ENCODE results near the gene REV1.

REV1 gene

DNA sequence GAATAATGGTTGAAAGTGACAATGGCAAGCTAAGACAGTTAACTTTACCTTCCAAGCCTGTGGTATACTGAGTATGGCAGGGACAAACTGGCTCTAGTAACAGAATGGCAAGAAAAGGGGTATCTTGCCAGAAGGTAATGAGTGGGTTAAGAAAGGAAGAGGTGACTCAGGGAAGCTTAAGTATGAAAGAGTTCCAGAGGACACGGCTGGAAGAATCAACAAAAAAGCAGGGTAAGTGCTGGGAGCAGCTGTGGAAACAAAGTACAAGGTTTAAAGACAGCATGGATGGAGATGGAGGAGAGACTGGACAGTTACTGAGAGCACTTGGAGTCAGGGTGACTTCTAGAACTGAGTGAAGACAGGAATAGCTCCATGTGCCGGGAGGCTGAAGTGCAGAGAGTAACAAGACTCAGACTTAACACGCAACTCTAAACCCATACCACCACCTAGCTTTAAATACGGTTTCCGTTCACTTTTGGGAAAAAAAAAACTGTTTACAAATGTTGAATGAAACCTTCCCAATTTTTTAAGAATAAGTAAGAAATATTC is 69.0 kb downstream of the REV1 start:
- H3K4me3 Mint-ChIP-seq, result no peak overlapping the region
- peaks cover 35% of the 10 kb centered on the region for H3K36me3 Mint-ChIP-seq (ENCODE audit: low read depth)
- DNase-seq (ENCODE audit: low spot score), result no peak
- H3K9me3 Mint-ChIP-seq, result no peaks in the 10 kb centered on the region
- no peak overlapping the region for H3K27ac Mint-ChIP-seq
- no peaks in the 10 kb centered on the region for H3K27me3 Mint-ChIP-seq (ENCODE audit: low read depth)
- no peaks in the 10 kb centered on the region for H3K4me1 Mint-ChIP-seq (ENCODE audit: low read depth)

DNA sequence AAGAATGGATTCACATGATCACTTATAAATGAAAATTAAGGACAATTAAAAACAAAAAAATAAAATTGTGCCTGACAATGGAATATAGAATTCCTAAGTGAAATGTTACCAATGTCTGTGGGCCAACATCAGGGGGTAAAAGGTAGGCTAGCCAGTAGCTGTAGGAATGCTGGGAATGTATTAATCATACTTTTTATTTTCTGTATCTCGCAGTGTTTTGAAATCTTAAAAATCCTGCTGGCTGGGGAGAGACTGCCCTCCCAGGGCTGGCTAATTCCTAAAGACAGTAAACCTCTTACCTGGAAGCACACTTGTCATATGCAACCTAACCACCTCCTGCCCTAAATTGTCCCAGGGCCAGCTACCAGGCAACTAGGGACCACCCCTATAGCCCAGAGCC is 69.8 kb downstream of the REV1 start:
- Mint-ChIP-seq H3K4me3 (no peak overlapping the region), H3K9me3 (no peaks in the 10 kb centered on the region), H3K36me3 (ENCODE audit: low read depth) (peaks cover 37% of the 10 kb centered on the region), H3K4me1 (ENCODE audit: low read depth) (no peaks in the 10 kb centered on the region), H3K27me3 (ENCODE audit: low read depth) (no peaks in the 10 kb centered on the region), H3K27ac (no peak overlapping the region)
- no peak for DNase-seq (ENCODE audit: low spot score)

DNA sequence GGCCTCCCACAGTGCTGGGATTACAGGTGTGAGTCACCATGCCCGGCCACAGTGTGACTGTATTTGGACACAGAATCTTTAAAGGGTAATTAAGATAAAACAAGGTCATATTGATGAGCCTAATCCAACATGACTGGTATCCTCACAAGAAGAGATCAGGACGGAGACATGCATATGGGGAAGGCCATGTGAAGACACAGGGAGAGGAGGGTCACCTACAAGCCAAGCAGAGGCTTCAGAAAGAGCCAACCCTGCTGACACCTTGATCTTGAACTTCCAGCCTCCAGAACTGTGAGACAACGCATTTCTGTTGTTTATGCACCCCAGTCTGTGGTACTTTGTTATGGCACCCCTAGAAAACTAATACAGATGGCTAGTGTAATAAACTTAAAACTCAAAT is 72.4 kb downstream of the REV1 start:
- Mint-ChIP-seq H3K36me3 (ENCODE audit: low read depth) (peaks cover 51% of the 10 kb centered on the region), H3K4me3 (no peak overlapping the region), H3K4me1 (ENCODE audit: low read depth) (no peaks in the 10 kb centered on the region), H3K27me3 (ENCODE audit: low read depth) (no peaks in the 10 kb centered on the region), H3K9me3 (no peaks in the 10 kb centered on the region), H3K27ac (no peak overlapping the region)
- no peak for DNase-seq (ENCODE audit: low spot score)

DNA sequence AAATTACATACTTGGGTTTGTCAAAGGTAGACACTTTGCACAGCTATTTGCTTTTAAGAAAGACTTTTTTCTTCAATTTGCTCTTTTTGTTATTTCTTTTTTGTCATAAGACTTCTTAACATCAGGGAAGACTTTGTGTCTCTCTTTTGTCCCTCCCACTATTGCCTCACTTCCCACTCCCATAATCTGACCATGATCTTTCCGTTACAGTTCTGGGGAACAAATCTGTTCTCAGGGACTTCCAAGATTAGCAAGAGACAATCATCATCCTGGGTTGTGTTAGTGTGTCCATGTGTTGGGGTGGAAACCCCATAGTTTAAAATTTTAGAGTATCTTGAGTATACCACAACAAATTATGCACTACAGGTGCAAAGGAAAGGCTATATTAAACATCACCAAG is 75.3 kb downstream of the REV1 start:
- Mint-ChIP-seq H3K36me3 (ENCODE audit: low read depth) (peaks cover 56% of the 10 kb centered on the region), H3K4me3 (no peak overlapping the region), H3K9me3 (no peaks in the 10 kb centered on the region), H3K4me1 (ENCODE audit: low read depth) (no peaks in the 10 kb centered on the region), H3K27ac (no peak overlapping the region), H3K27me3 (ENCODE audit: low read depth) (no peaks in the 10 kb centered on the region)
- DNase-seq (ENCODE audit: low spot score), result no peak

DNA sequence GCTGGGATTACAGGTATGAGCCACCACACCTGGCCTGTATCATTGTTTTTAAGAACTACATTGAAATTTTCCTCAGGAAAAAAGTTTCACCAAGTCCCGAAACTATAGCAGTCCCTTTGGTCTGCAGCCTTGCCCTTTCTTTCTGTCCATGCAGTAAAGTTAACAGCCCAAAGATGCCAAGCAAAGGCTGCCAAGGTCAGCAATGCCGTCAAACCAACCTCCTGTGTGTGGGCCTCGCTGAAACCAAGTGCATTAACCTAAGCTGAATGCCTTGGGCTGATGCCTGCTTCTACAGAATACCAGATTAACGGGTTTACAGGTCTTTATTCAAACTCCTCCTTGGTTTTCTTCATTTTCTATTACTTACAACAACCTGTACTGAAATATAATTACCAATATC is 79.5 kb downstream of the REV1 start:
- Mint-ChIP-seq H3K27me3 (ENCODE audit: low read depth) (no peaks in the 10 kb centered on the region), H3K4me1 (ENCODE audit: low read depth) (peaks cover 3% of the 10 kb centered on the region), H3K27ac (no peak overlapping the region), H3K36me3 (ENCODE audit: low read depth) (peaks cover 54% of the 10 kb centered on the region), H3K4me3 (no peak overlapping the region), H3K9me3 (no peaks in the 10 kb centered on the region)
- no peak for DNase-seq (ENCODE audit: low spot score)

DNA sequence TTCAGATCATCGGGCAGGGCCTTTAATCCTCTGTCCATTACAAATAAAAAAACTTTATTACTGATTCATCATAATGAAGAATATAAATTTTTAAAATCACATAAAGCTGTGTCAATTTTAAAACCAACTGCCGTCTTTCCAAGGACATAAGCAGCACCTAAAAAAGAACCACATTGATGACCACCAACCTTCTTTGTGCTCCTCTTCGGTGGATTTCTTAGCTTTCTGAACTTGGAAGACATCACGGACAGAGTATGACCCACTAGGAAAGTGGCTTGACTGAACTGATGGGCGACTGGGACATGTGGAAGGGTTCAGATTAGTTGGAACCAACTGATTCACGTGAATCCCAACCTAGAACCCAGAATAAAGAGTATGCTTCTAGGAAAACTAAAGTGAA is 83.7 kb downstream of the REV1 start:
- Mint-ChIP-seq H3K27ac (no peak overlapping the region), H3K9me3 (no peaks in the 10 kb centered on the region), H3K36me3 (ENCODE audit: low read depth) (peaks cover 59% of the 10 kb centered on the region)

DNA sequence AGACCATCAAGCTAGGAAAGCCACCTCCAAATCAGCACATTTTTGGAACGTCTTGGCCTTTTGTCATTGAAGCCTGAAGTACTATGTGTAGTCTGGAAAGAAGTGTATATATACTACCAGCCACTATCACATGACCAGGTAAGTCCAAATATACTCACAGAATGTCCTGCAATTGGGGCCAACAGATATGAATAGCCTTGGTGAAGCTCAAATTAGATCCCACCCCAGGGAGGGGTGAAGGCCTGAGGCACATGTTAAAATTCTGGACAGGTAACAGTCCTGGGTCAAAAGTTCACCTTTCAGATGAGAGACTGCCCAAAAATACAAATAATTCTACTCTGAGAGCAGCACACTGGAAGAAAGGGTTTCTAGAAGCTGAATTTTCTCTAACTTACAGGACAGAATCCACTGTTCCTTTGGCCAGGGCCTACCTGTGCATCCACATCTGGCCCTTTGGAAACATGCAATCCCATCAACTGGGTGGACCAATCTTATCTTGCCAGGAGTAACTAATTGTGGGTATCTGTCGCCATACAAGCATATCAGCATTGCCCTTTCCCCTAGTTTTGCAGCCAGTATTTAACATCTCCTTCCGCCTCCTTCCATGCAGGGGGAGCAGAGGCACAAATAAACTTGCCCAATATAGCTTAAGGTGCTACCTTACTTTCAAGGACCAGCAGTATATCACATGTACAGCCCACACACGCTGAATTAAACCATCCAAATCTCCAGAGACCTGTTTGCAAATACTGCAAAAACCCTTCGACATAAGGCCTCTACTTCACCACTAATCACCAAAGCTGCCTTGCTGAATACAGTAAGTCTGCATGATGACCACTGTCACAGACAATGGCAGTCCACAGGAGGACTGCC is 84.8 kb downstream of the REV1 start:
- Mint-ChIP-seq H3K27me3 (ENCODE audit: low read depth) (no peaks in the 10 kb centered on the region), H3K36me3 (ENCODE audit: low read depth) (peaks cover 56% of the 10 kb centered on the region), H3K27ac (no peak overlapping the region), H3K4me1 (ENCODE audit: low read depth) (peaks cover 3% of the 10 kb centered on the region), H3K9me3 (no peaks in the 10 kb centered on the region), H3K4me3 (no peak overlapping the region)
- no peak for DNase-seq (ENCODE audit: low spot score)

More for the DNA sequence above, 83.7 kb downstream of the REV1 start:
- no peak overlapping the region for H3K4me3 Mint-ChIP-seq
- no peaks in the 10 kb centered on the region for H3K27me3 Mint-ChIP-seq (ENCODE audit: low read depth)
- peaks cover 3% of the 10 kb centered on the region for H3K4me1 Mint-ChIP-seq (ENCODE audit: low read depth)
- no peak for DNase-seq (ENCODE audit: low spot score)

DNA sequence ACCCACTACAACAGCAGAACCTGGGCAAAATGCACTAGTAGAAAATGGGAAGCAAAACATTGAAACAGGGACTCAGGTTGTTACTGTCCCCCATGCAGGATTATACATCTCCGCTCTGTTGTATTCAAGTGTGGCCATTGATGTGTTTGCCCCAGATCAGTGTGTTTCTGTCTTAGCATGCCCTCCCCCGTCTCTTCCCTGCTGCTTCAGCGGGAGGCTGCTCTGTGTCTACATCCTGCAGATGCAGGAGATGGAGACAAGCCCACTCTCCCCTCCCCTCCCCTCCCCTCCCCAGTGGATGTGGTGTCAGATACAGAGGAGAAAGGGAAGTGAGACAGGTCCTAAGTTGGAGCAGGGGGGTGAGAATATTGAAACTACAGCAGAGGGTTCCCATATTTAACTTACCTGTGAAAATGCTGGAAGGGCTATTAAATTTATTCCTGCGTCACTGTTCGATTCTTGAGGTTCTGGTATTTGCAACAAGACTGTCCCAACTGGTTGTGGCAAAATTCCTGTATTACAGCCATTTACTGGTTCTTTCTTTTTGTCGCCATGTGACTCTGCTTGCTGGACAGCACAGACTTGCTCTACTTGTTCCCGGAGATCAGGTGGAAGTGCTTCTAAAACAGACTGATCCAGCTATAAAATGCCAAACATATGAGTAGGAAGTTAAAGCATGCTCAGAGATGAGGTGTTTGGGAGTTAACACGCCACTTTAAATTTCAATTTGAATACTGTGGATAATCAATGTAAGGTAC is 85.6 kb downstream of the REV1 start:
- H3K36me3 Mint-ChIP-seq (ENCODE audit: low read depth), result peaks cover 63% of the 10 kb centered on the region

DNA sequence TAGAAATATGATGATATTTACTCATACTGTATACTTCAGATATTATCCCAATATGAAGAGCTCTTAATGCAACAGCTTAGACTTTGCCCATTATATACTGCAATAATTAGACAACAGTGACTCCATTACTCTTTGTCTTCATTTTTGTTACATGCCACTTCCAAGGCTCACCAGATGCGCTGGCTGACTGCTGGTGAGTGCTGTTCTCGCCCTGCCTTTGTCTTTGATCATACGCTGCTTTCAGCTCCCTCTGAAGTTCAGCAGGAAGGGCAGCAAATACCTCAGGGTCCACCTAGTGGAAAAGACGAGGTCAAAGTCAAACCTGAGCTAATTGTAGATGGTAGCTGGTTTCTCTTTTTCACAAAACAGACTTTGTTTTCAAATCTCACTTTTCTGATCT is 86.3 kb downstream of the REV1 start:
- no peak overlapping the region for H3K27ac Mint-ChIP-seq
- DNase-seq (ENCODE audit: low spot score), result no peak
- no peak overlapping the region for H3K4me3 Mint-ChIP-seq
- H3K9me3 Mint-ChIP-seq, result no peaks in the 10 kb centered on the region
- H3K36me3 Mint-ChIP-seq (ENCODE audit: low read depth), result peaks cover 69% of the 10 kb centered on the region
- peaks cover 3% of the 10 kb centered on the region for H3K4me1 Mint-ChIP-seq (ENCODE audit: low read depth)
- H3K27me3 Mint-ChIP-seq (ENCODE audit: low read depth), result no peaks in the 10 kb centered on the region

More for the DNA sequence above, 85.6 kb downstream of the REV1 start:
- no peaks in the 10 kb centered on the region for H3K9me3 Mint-ChIP-seq
- no peaks in the 10 kb centered on the region for H3K27me3 Mint-ChIP-seq (ENCODE audit: low read depth)
- no peak overlapping the region for H3K27ac Mint-ChIP-seq
- H3K4me3 Mint-ChIP-seq, result no peak overlapping the region
- H3K4me1 Mint-ChIP-seq (ENCODE audit: low read depth), result peaks cover 3% of the 10 kb centered on the region
- no peak for DNase-seq (ENCODE audit: low spot score)

DNA sequence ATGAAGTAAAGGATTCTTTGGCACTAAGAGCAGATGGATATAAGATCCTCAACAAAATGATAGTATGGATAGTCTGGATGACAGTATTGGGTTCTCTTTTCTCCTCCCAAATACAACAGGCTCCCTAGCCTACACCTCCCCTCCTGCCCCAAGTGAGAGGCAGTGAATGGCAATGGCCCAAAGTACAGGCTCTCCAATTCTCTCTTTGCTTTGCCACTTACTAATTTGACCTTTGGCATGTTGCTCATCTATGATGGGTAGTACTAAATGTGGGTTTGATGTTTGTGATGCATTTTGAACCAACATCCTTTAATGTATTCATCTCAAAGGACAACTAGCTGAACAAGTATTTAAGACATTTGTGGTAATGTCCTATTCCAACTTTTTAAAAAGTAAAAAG is 86.7 kb downstream of the REV1 start:
- Mint-ChIP-seq H3K9me3 (no peaks in the 10 kb centered on the region), H3K4me3 (no peak overlapping the region), H3K27ac (no peak overlapping the region), H3K4me1 (ENCODE audit: low read depth) (peaks cover 3% of the 10 kb centered on the region), H3K27me3 (ENCODE audit: low read depth) (no peaks in the 10 kb centered on the region), H3K36me3 (ENCODE audit: low read depth) (peaks cover 73% of the 10 kb centered on the region)
- no peak for DNase-seq (ENCODE audit: low spot score)

DNA sequence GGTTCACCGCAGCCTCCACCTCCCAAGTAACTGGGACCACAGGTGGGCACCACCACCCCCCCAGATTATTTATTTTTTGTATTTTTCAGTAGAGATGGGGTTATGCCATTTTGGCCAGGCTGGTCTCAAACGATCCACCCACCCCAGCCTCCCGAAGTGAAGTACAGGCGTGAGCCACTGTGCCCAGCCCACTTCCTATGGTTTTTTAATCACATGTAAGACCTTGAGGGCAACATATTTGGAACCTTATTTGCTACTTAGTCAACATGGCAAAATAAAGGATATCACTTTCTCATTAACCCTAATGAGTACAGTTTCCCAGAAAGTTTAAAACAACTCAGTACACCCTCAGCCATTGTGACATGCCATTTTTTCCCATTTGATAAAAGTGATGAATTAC is 88.0 kb downstream of the REV1 start:
- peaks cover 76% of the 10 kb centered on the region for H3K36me3 Mint-ChIP-seq (ENCODE audit: low read depth)
- no peaks in the 10 kb centered on the region for H3K4me1 Mint-ChIP-seq (ENCODE audit: low read depth)
- H3K27ac Mint-ChIP-seq, result no peak overlapping the region
- DNase-seq (ENCODE audit: low spot score), result no peak
- no peaks in the 10 kb centered on the region for H3K9me3 Mint-ChIP-seq
- H3K27me3 Mint-ChIP-seq (ENCODE audit: low read depth), result no peaks in the 10 kb centered on the region
- H3K4me3 Mint-ChIP-seq, result no peak overlapping the region

DNA sequence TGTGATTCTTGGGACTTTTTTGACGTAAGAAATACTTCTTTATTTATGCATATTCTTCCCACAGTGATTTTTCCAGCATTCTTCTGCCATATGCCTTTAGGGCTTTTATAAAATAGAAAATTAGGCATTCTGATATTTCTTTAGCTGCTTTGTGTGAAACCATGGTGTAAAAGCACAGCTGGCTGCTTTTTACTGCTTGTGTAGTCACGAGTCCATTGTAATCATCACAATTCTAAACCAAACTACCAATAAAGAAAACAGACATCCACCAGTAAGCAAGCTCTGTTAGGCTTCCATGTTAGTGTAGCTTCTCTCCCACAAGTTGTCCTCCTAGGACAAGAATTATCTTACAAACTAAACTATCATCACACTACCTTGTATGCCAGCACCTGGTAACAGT is 90.0 kb downstream of the REV1 start:
- Mint-ChIP-seq H3K4me3 (no peak overlapping the region), H3K27ac (no peak overlapping the region), H3K4me1 (ENCODE audit: low read depth) (no peaks in the 10 kb centered on the region), H3K27me3 (ENCODE audit: low read depth) (no peaks in the 10 kb centered on the region), H3K9me3 (no peaks in the 10 kb centered on the region), H3K36me3 (ENCODE audit: low read depth) (peaks cover 75% of the 10 kb centered on the region)
- no peak for DNase-seq (ENCODE audit: low spot score)

DNA sequence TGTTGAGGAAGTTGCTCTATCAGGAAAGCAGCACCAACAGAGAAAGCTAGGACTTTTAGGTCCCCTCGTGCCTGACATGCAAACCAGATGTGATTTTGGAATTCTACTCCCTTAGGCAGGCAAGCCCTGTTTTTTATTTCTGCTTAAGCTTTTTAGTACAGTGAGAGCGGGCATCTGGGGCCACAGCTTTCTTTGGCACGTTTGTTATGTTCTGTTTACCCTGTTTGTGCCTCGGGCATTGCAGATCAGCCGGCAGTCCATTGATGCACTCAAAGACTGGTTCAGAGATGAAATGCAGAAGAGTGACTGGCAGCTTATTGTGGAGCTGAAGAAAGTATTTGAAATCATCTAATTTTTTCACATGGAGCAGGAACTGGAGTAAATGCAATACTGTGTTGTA is 90.8 kb downstream of the REV1 start:
- Mint-ChIP-seq H3K27ac (no peak overlapping the region), H3K27me3 (ENCODE audit: low read depth) (no peaks in the 10 kb centered on the region), H3K4me1 (ENCODE audit: low read depth) (no peaks in the 10 kb centered on the region), H3K36me3 (ENCODE audit: low read depth) (peaks cover 75% of the 10 kb centered on the region), H3K4me3 (no peak overlapping the region), H3K9me3 (no peaks in the 10 kb centered on the region)
- DNase-seq (ENCODE audit: low spot score), result no peak

DNA sequence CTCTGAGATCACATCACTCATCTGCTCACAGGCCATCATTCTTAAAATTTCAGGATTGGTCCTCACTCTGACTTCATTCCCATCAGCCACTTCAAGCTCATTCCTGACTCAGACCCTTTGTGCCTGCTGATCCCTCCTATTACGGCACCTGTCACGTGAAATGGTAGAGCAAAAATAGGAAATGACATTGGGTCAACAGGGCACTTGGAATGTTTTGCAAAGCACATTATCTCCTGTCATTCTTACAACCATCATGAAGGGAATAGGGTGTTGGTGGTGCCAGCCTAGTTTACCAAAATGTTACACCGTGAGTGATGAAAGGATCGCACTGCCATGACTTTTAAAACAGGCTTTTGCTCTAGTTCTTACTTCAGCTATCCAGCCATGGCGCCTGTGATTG is 91.5 kb downstream of the REV1 start:
- Mint-ChIP-seq H3K27ac (no peak overlapping the region), H3K4me1 (ENCODE audit: low read depth) (no peaks in the 10 kb centered on the region), H3K9me3 (no peaks in the 10 kb centered on the region), H3K36me3 (ENCODE audit: low read depth) (peaks cover 73% of the 10 kb centered on the region), H3K27me3 (ENCODE audit: low read depth) (no peaks in the 10 kb centered on the region), H3K4me3 (no peak overlapping the region)
- no peak for DNase-seq (ENCODE audit: low spot score)

All from T-helper 2 cell treated with Interferon-gamma antibody and Interleukin-4, amounts not matched to agents 5 μg/mL and 100 μg/mL, for 36 hours (primary cell).